Thyroid gland (tissue), 4 donors: ENCODE data around the gene PSENEN. TPM values are rescaled to one million over a fixed set of nuclear protein-coding genes. Genes with fewer than 3 reads are reported as not detected.
"Not testable (repeated sequence)": the region's sequence is repeated elsewhere in the genome, so short reads cannot be mapped to it uniquely, and the experiment has no call there.

ENCODE experiments used
- DNase-seq, 2 donors: peaks; one replicate each; pipeline ENCODE4 v3.0.0-alpha.2; 2019
- H3K27ac ChIP-seq, 3 donors: fragments of 200-600 bp; sonication (generic); 1 replicate in 2 of 3; 2 replicates in 1 of 3; pipeline ENCODE4 v1.5.1; 2016 to 2019; ENCODE audit warnings: mild to moderate bottlenecking in 1 of 3, moderate library complexity in 1 of 3
- H3K27me3 ChIP-seq: fragments of 200-600 bp; sonication (generic); one replicate; pipeline ENCODE4 v1.5.1; 2019
- H3K36me3 ChIP-seq, 2 donors: fragments of 200-600 bp; sonication (generic); one replicate each; pipeline ENCODE4 v1.5.1; 2016 to 2019
- H3K4me1 ChIP-seq, 2 donors: fragments of 200-600 bp; sonication (generic); one replicate each; pipeline ENCODE4 v1.5.1; 2017 to 2019
- H3K4me3 ChIP-seq, 3 donors: fragments of 200-600 bp; sonication (generic); replicated peaks in 1 of 3; 1 replicate in 2 of 3; 2 replicates in 1 of 3; pipeline ENCODE4 v1.5.1; 2016; ENCODE audit warnings: mild to moderate bottlenecking in 1 of 3
- H3K9me3 ChIP-seq: fragments of 200-600 bp; sonication (generic); one replicate; pipeline ENCODE4 v1.5.1; 2017
- POLR2A ChIP-seq, 2 donors: fragments of 450-650 bp; IDR thresholded peaks; one replicate each; pipeline ENCODE4 v1.6.1; 2017; ENCODE audit warnings: antibody characterized with exemption in 2 of 2, mild to moderate bottlenecking in 2 of 2, moderate library complexity in 1 of 2
- WGBS, 2 donors: methylation state at CpG; one replicate each; pipeline ENCODE4 v1.1.5; 2017; 5-methylcytosine and 5-hydroxymethylcytosine counted together
- intact Hi-C: fragments of 100-400 bp; cut with DNase I; formaldehyde crosslinking; loops from one replicate; pipeline ENCODE4 v1.15.1; 2023
- total RNA-seq, 4 donors: library from RNA; depleted of rRNA; stranded (reverse); fragments of >200 nt; gene quantifications; one replicate each; pipeline ENCODE4 v1.2.3, GENCODE V29; 2016
- TF ChIP-seq, protein P1 (sequence below), 6 experiments: fragments of 200-600 bp in 3 of 6; fragments of 450-650 bp in 3 of 6; sonication (generic) in 3 of 6; IDR thresholded peaks; one replicate each; pipeline ENCODE4 v1.5.1; 2016 to 2019; ENCODE audit warnings: antibody characterized with exemption in 6 of 6, mild to moderate bottlenecking in 2 of 6, inconsistent platforms in 1 of 6, moderate library complexity in 1 of 6

The PSENEN gene
- total RNA-seq, 4 donors from 2014 or later: 34.0 to 73.8 (median 40.5) TPM

DNA sequence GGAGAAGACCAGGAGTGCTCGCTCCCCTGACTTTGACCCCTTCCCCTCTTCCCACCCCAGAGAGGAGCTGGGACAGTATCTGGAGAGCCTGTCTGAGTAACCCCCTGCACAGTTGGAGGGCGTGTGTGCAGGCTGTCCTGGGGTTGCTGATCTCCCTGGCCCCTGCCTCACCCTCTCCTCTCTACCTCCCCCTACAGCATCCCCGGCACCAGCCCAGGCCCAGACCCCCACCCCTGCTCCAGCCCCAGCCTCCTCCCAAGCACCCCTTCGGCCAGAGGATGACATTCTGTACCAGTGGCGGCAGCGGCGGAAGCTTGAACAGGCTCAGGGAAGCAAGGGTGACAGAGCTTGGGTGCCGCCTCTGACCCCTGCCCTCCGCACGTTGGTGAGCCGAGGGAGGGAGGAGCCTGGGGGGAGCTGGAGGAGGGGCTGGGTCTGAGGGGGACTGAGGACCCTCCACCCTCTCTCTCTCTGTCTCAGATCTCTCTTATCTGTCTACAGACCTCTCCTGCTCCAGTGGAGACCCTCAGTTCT lies 21.2 kb downstream of the PSENEN start:
- H3K36me3 ChIP-seq: peaks cover 0 to 12% of the 10 kb centered on the region in 2 donors
- DNase-seq: no peak
- TF ChIP-seq, protein P1, sequence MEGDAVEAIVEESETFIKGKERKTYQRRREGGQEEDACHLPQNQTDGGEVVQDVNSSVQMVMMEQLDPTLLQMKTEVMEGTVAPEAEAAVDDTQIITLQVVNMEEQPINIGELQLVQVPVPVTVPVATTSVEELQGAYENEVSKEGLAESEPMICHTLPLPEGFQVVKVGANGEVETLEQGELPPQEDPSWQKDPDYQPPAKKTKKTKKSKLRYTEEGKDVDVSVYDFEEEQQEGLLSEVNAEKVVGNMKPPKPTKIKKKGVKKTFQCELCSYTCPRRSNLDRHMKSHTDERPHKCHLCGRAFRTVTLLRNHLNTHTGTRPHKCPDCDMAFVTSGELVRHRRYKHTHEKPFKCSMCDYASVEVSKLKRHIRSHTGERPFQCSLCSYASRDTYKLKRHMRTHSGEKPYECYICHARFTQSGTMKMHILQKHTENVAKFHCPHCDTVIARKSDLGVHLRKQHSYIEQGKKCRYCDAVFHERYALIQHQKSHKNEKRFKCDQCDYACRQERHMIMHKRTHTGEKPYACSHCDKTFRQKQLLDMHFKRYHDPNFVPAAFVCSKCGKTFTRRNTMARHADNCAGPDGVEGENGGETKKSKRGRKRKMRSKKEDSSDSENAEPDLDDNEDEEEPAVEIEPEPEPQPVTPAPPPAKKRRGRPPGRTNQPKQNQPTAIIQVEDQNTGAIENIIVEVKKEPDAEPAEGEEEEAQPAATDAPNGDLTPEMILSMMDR (IDR thresholded peaks at IDR 0.05): no peak
- no peak for TF ChIP-seq POLR2A (IDR thresholded peaks at IDR 0.05)
- intact Hi-C loops: no loop called here
- H3K27me3 ChIP-seq: no peaks in the 10 kb centered on the region
- H3K9me3 ChIP-seq: no peaks in the 10 kb centered on the region
- WGBS, 2 donors: 86 to 90% methylated on average over 11 of the region's 11 CpGs
- H3K27ac ChIP-seq: no peak overlapping the region
- no peak overlapping the region for H3K4me3 ChIP-seq
- peaks cover 7 to 8% of the 10 kb centered on the region in 2 donors for H3K4me1 ChIP-seq

DNA sequence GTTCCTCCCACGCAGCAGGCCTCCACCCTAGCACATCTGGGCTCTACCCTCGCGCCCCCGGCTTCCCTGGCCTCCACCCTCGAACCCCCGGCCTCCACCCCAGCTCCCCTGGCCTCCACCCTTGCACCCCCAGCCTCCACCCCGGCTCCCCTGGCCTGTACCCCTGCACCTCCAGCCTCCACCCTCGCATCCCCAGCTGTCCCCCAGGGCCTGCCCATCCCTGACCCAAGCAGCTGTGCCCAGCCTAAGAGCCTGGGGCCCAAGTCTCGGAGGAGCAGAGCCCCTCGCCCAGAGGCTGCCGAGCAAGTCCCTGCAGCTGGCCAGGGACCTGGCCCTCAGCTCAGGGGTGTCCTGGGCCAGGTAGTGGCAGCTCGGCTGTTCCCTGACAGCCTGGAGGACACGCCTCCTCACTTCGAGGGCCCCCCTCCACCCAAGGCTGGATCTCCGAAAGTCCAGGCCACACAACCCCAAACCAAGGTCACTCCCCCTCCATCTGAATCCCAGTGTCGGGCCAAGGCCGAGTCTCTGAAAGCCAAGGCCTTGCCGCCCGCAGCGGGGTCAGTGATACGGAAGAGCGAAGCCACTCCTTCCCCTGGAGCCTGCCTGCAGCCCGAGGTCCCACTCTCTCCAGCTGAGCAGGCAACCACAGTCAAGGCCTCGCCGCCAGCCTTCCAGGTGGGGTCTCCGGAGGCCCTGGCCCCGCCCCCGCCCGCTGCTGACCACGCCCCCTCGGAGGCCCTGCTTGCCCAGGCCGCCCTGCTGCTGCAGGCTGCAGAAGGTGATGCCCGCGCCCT lies 22.0 kb downstream of the PSENEN start:
- no peak overlapping the region for H3K4me3 ChIP-seq
- no peaks in the 10 kb centered on the region for H3K9me3 ChIP-seq
- H3K27me3 ChIP-seq: no peaks in the 10 kb centered on the region
- intact Hi-C loops: no loop called here
- WGBS, 2 donors: 70 to 84% methylated on average over 6 to 12 of the region's 34 CpGs
- peak; percentile 87 to 91 for DNase-seq
- TF ChIP-seq, protein P1 (IDR thresholded peaks at IDR 0.05): no peak
- TF ChIP-seq POLR2A (IDR thresholded peaks at IDR 0.05): peak in 1 of 2 donors; percentile 38
- peaks cover 0 to 7% of the 10 kb centered on the region in 2 donors for H3K36me3 ChIP-seq
- H3K4me1 ChIP-seq: peaks cover 7 to 8% of the 10 kb centered on the region in 2 donors
- H3K27ac ChIP-seq: peak overlapping the region; percentile 1 to 59 (median 50)

DNA sequence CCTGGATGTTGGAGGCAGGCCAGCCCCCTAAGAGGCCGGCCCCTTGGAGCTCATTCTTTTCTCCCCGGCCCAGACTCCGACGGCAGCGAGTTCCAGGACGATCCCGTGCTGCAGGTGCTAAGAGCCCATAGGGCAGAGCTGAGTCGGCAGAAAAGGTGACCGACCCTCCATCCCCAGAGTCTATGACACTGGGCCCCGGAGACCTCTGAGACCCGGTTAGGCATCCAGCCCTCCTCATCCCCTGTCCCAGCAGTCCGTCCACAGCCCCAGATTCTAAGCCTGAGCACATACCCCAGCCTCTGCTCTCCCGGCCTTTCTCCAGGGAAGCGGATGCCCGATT lies 22.6 kb downstream of the PSENEN start:
- Histone ChIP-seq H3K27me3 (no peaks in the 10 kb centered on the region), H3K4me1 (peaks cover 7 to 8% of the 10 kb centered on the region in 2 donors), H3K27ac (peak overlapping the region; percentile 1 to 24 (median 18)), H3K36me3 (peaks cover 0 to 7% of the 10 kb centered on the region in 2 donors), H3K4me3 (no peak overlapping the region), H3K9me3 (no peaks in the 10 kb centered on the region)
- 57 to 69% methylated on average over 6 to 8 of the region's 15 CpGs for WGBS, 2 donors
- intact Hi-C loops: no loop called here
- DNase-seq: no peak
- TF ChIP-seq, protein P1 (IDR thresholded peaks at IDR 0.05): no peak
- TF ChIP-seq POLR2A (IDR thresholded peaks at IDR 0.05): no peak

DNA sequence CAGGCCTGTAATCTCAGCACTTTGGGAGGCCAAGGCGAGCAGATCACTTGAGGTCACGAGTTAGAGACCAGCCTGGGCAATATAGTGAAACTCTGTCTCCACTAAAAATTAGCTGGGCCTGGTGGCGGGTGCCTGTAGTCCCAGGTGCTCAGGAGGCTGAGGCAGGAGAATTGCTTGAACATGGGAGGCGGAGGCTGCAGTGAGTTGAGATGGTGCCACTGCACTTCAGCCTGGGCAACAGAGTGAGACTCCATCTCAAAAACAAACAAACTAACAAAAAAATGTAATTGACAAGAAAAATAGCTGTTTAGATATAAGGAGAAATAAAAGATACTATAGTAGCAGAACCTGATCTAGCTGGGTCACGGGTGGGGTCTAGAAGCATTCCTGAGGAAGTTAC lies 26.9 kb downstream of the PSENEN start:
- H3K27ac ChIP-seq, intact Hi-C loops, DNase-seq, H3K4me3 ChIP-seq, H3K27me3 ChIP-seq, H3K9me3 ChIP-seq, H3K36me3 ChIP-seq: not testable (repeated sequence)
- WGBS, 2 donors: 93 to 95% methylated on average over 5 of the region's 5 CpGs
- H3K4me1 ChIP-seq: peaks cover 13 to 16% of the 10 kb centered on the region in 2 donors

DNA sequence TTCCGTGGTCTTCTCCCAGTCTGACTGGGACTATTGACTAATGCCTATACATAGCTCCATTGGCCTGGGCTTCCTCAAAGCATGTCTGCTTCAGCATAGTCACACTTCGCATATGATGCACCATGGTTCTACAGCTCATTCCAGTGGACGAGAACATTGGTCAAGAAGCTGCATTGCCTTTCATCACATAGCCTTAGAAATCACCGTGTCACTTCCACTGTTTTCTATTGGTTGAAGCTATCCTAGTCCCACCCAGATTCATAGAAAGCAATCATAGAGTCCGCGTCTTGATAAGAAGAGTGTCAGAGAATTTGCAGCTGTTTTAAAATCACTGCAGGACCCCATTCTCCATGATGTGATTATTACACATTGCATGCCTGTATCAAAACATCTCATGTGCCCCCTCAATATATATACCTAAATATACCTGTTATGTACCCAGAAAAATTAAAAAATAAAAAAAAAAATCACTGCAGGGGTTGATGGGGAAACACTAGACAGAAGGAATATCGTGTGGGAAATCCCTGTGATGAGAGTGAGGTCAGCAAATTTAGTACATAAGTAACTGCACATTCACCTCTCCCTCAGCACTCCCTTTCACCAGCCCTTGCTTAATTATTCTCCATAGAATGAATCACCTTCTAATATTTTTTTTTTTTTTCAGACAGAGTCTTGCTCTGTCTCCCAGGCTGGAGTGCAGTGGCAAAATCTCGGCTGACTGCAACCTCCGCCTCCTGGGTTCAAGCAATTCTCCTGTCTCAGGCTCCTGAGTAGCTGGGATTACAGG lies 27.8 kb downstream of the PSENEN start:
- 62 to 68% methylated on average over 9 of the region's 9 CpGs for WGBS, 2 donors
- intact Hi-C loops: no loop called here
- no peak overlapping the region for H3K27ac ChIP-seq

More for the DNA sequence above, 27.8 kb downstream of the PSENEN start:
- H3K36me3 ChIP-seq: no peaks in the 10 kb centered on the region
- DNase-seq: no peak
- H3K9me3 ChIP-seq: no peaks in the 10 kb centered on the region
- H3K27me3 ChIP-seq: no peaks in the 10 kb centered on the region
- no peak overlapping the region for H3K4me3 ChIP-seq
- H3K4me1 ChIP-seq: peaks cover 7 to 10% of the 10 kb centered on the region in 2 donors
- TF ChIP-seq POLR2A (IDR thresholded peaks at IDR 0.05): no peak
- TF ChIP-seq, protein P1 (IDR thresholded peaks at IDR 0.05): no peak
